Measurements from ENCODE around the gene B4GALT1. TPM values are rescaled to one million over a fixed set of nuclear protein-coding genes. Genes with fewer than 3 reads are reported as not detected.

Gene B4GALT1
- total RNA-seq, 1 experiment from 2014 or later = 121 TPM

GRCh38 chr9:33137781-33138264 is 29.3 kb downstream of the B4GALT1 start:
- Histone ChIP-seq H3K9me3 (no peaks in the 10 kb centered on the region), H3K36me3 (ENCODE audit: control insufficient read depth, insufficient read depth, low read length) (peaks cover 2% of the 10 kb centered on the region; the same call in 1 of the 2 replicates), H3K27me3 (replicated peaks; ENCODE audit: control insufficient read depth, insufficient read depth, low read length) (no peaks in the 10 kb centered on the region), H3K4me1 (peaks cover 29% of the 10 kb centered on the region; the same call in 1 of the 2 replicates), H3K4me3 (ENCODE audit: low read depth, low read length) (no peak overlapping the region)
- Mint-ChIP-seq H3K4me3 (ENCODE audit: unreplicated experiment) (no peak overlapping the region), H3K36me3 (ENCODE audit: insufficient read depth, unreplicated experiment) (peaks cover 34% of the 10 kb centered on the region), H3K27ac (ENCODE audit: unreplicated experiment) (no peak overlapping the region), H3K27me3 (ENCODE audit: insufficient read depth, unreplicated experiment) (no peaks in the 10 kb centered on the region), H3K4me1 (ENCODE audit: low read depth, unreplicated experiment) (peaks cover 30% of the 10 kb centered on the region), H3K9me3 (ENCODE audit: unreplicated experiment) (no peaks in the 10 kb centered on the region)
- no TSS peak for BruUV-seq (replicated peaks)
- CTCF ChIA-PET = no interaction called here
- DNase-seq = no peak
- POLR2A ChIA-PET = no interaction called here
- no peak for TF ChIP-seq CTCF (IDR thresholded peaks at IDR 0.05; ENCODE audit: insufficient read depth in 1 of 2, low read depth in 1 of 2, low read length in 1 of 2, severe bottlenecking in 1 of 2, unreplicated experiment in 1 of 2)
- intact Hi-C loops (cut with micrococcal nuclease; ENCODE audit: unreplicated experiment) = no loop called here

GRCh38 chr9:33136721-33137670 is 30.1 kb downstream of the B4GALT1 start:
- H3K36me3 ChIP-seq (ENCODE audit: control insufficient read depth, insufficient read depth, low read length) = peaks cover 2% of the 10 kb centered on the region; the same call in 1 of the 2 replicates
- peaks cover 35% of the 10 kb centered on the region for H3K4me1 ChIP-seq
- Mint-ChIP-seq H3K27ac (ENCODE audit: unreplicated experiment) (peak overlapping the region; percentile 9), H3K4me3 (ENCODE audit: unreplicated experiment) (no peak overlapping the region), H3K36me3 (ENCODE audit: insufficient read depth, unreplicated experiment) (peaks cover 41% of the 10 kb centered on the region), H3K9me3 (ENCODE audit: unreplicated experiment) (no peaks in the 10 kb centered on the region), H3K27me3 (ENCODE audit: insufficient read depth, unreplicated experiment) (no peaks in the 10 kb centered on the region), H3K4me1 (ENCODE audit: low read depth, unreplicated experiment) (peaks cover 32% of the 10 kb centered on the region)
- POLR2A ChIA-PET = no interaction called here
- no peak for DNase-seq
- no TSS peak for BruUV-seq (replicated peaks)
- no peaks in the 10 kb centered on the region for H3K27me3 ChIP-seq (replicated peaks; ENCODE audit: control insufficient read depth, insufficient read depth, low read length)
- H3K4me3 ChIP-seq (ENCODE audit: low read depth, low read length) = no peak overlapping the region
- CTCF ChIA-PET = no interaction called here
- intact Hi-C loops (cut with micrococcal nuclease; ENCODE audit: unreplicated experiment) = no loop called here
- no peaks in the 10 kb centered on the region for H3K9me3 ChIP-seq
- TF ChIP-seq CTCF (IDR thresholded peaks at IDR 0.05; ENCODE audit: insufficient read depth in 1 of 2, low read depth in 1 of 2, low read length in 1 of 2, severe bottlenecking in 1 of 2, unreplicated experiment in 1 of 2) = no peak

GRCh38 chr9:33135470-33135958 is 31.6 kb downstream of the B4GALT1 start:
- H3K27me3 ChIP-seq (replicated peaks; ENCODE audit: control insufficient read depth, insufficient read depth, low read length) = no peaks in the 10 kb centered on the region
- H3K4me1 Mint-ChIP-seq (ENCODE audit: low read depth, unreplicated experiment) = peaks cover 40% of the 10 kb centered on the region
- peaks cover 2% of the 10 kb centered on the region; the same call in 1 of the 2 replicates for H3K36me3 ChIP-seq (ENCODE audit: control insufficient read depth, insufficient read depth, low read length)
- intact Hi-C loops (cut with micrococcal nuclease; ENCODE audit: unreplicated experiment) = no loop called here
- H3K4me3 Mint-ChIP-seq (ENCODE audit: unreplicated experiment) = no peak overlapping the region
- no peak overlapping the region for H3K4me3 ChIP-seq (ENCODE audit: low read depth, low read length)
- no peaks in the 10 kb centered on the region for H3K9me3 ChIP-seq
- no peaks in the 10 kb centered on the region for H3K9me3 Mint-ChIP-seq (ENCODE audit: unreplicated experiment)
- DNase-seq = no peak
- CTCF ChIA-PET = no interaction called here
- peaks cover 40% of the 10 kb centered on the region for H3K4me1 ChIP-seq
- peak overlapping the region; percentile 0 for H3K27ac Mint-ChIP-seq (ENCODE audit: unreplicated experiment)
- no TSS peak for BruUV-seq (replicated peaks)
- peaks cover 46% of the 10 kb centered on the region for H3K36me3 Mint-ChIP-seq (ENCODE audit: insufficient read depth, unreplicated experiment)
- TF ChIP-seq CTCF (IDR thresholded peaks at IDR 0.05; ENCODE audit: insufficient read depth in 1 of 2, low read depth in 1 of 2, low read length in 1 of 2, severe bottlenecking in 1 of 2, unreplicated experiment in 1 of 2) = no peak
- H3K27me3 Mint-ChIP-seq (ENCODE audit: insufficient read depth, unreplicated experiment) = no peaks in the 10 kb centered on the region
- POLR2A ChIA-PET = no interaction called here

Data from Caco-2 (cell line).